COLO668 (cell line): ENCODE measurements around the gene REC8.
A peak's percentile ranks its signal among the peaks of the same experiment; 100 is the strongest.

Source experiments
- DNase-seq: peaks from one replicate; lab custom pipeline; 2025; ENCODE audit not compliant: unreplicated experiment; lab: John Stamatoyannopoulos, UW

REC8 gene

DNA sequence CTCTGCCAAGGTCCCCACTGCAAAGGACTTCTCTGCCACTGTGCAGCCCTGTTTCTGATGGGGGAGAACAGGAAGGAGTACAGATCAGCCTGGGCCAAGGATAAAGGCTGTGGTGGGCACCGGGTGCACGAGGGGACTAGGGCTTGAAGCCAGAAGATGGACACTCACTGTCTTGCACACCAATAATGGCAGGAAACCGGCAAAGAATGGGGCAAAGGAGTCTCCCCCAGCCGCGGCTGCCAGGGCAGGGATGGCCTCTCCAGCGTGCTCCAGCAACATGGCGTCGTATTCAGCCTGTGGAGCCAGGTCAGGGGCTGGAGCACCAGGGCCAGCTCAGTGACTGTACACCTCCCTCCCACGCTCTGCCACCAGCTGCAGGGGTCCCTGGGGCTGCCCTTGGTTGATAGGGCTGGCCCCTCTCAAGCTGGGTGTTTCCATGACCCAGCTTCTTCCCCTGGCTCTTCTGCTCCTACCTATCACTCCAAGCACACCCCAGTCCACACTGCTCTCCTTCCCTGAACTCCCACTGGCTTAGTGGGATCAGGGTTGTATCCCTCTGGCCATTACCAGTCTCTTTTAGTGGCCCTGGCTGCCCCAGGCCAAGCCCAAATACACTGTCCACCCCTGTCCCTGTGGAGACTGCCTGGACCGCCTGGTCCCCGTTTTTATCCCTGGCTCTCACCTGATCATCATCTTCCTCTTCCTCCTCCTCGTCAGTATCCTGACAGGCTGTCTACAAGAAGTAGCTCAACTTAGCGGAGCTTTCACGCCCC lies 10.4 kb downstream of the REC8 start:
- no peak for DNase-seq

DNA sequence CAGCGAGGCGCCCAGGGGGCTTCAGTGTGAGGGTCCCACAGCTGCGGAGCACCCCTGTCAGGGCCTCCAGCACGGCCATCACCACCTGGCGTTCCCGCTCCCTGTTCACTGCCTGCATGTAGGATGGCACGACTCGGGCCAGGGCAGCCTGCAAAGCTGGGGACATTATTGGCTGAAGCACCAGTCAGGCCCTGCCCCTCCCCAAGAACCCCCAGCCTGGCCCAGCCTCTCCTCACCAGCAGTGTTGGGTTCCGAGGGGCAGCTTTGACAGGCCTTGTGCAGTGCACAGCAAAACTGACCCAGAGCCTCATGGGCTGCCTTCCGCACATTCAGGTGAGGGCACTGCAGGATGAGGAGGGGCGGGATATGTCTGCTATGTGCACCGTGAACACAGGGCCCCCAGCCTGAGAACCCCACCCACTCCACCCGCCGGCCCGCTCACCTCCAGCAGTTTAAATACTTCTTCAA lies 11.2 kb downstream of the REC8 start:
- no peak for DNase-seq

DNA sequence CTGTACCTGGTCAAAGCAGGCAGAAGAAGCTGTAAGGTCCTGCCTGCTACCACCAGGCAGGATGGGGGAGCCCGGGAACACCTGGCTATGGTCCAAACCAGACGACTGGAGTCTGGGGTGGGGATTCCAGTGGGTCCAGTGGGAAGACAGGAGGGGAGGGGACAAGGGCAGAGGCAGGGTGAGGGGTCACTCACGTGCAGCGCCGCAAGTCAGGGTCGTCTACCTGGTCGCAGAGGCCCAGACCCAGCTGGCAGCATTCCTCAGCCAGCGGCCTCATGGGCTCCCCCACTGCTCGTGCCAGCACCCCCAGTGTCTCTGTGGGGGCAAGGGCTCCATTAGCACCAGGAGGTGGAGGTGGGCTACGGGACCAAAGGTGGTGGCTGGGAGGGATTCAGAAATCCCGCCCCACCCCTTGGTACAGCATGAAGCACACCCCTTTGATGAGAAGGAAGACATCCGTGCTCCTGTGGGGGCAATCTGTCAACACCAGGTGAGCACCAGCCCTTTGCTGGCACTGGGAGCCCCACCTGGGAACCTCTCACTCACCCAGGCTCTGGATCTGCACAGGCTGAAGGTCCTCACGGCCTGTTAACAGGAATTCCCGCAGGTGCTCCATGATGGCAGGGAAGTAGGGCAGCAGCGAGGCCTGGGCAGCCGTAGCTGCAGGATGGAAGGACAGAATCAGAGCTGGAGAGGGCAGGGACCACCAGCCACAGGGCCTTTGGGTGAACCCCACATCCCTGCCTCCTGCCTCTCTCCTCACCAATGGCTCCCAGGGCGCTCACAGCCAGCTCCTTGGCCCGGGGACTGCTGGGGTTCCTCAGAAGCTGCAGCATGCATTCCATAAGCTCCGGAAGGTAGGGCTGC lies 12.5 kb downstream of the REC8 start:
- no peak for DNase-seq

DNA sequence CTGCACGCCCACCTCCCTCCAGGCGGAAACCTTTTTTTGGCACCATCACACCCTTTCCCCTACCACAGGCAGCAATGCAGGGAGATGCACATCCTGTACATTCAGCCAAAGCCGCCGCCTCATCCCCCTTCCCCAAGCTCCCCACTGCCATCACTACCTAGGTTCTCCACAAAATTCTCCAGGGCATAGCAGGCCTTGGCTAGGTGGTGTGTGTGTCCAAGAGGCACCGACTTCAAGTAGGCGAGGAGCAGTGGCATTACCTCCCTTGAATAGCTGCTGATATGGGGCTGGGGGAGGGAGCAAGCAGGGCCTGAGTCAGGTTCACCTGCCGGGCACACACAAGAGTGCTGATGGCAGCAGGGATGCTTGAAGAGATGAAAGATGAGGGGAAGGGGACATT lies 13.1 kb downstream of the REC8 start:
- DNase-seq, result no peak

GRCh38 chr14:24185741-24186140 lies 13.9 kb downstream of the REC8 start:
- DNase-seq, result no peak

DNA sequence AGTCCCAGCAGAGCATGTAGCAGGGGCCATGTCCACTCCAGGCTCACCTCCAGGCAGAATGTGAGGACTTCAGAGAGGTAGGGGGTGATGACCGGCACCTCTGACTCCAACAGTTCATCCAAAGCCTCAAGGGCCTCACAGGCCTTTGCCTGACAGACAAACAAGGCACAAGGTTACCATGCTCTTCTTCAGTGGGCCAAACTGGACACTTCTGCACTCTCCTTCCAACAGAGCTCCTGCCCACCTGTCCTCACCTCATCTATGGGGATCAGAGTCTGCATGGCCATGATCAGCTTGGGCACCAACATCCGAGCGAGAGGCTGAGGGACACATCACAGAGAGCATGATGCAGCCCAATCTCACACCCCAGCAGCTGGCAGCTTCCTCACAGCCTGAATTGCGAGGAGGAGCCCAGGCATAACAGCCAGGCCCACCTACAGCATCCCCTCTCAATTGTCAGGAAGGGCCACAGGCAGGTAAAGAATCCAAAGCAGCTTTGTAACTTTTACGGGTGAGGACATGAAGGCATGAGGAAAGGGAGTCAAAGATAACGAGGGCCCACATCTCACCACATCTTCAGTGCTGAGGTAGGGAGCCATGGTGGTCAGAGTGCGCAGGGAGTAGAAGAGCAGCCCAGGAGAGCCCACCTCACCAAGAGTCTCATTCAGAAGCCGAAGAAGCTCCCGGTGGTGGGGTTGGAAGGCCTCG lies 15.1 kb downstream of the REC8 start:
- no peak for DNase-seq

- no peak for DNase-seq
Measured at GRCh38 chr14:24187539-24187915, 15.6 kb downstream of the REC8 start.

DNA sequence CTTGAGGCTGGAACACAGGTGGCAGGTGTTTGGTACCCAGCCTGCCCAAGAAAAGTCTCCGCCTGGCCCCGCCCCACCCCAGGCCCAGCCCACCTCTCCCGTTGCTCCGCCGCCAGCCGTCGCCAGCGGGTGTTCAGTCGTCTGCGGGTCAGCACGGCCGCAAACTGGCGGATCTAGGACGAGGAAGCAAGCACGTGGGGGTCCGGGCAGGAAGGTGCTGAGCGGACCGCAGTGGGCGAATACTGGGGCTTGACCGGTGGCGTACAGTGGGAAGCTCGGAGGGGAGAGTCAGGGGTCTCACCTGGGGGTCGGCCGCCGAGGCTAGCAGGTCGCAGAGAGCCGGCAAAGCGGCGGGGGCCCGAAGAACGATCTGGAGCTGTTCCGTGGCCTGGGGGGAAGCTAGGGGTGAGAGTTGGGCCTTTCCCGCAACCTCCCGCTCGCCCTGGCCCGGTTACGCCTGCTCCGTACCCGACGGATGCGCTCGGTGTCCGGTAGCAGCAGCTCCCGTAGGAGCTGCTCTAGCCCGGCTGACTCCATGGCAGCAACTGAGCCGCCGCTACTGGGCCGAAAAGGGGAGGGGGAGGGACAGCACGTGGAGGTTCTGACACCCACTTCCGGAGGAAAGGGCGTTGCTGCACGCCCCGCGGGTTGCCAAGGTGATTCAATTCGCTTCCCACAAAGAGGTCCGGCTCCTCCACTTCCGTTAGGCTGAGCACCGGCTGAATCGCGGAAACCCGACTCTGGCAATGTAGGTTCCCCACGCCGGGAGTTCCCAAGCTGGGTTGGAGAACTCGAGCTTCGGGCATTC lies 16.6 kb downstream of the REC8 start, which contains the start of gene IPO4:
TSS of gene IPO4 (minus strand) at position 566 of the 808 bp plus-strand sequence. CDS start at position 537, 29 bp downstream.
- peak; percentile 98 for DNase-seq

- no peak for DNase-seq
Measured at GRCh38 chr14:24189059-24189375, 17.1 kb downstream of the REC8 start.

DNA sequence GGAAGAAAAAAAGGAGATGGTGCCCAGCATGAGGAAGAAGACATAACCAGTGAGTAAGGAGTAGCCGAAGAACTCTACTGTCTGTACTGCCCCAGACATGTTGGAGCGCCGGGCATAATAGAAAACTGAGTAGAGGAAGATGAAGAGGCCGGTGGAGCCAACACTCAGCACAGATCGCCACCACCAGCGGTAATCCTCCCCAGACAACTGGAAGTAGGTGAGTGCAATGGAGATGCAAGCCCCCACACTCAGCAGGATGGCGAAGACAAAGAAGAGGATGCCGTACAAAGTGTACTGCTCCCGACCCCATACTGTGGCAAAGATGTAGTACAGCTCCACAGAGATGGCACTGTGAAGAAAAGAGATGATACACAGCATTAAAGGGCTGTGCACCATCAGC lies 17.6 kb downstream of the REC8 start:
- no peak for DNase-seq

DNA sequence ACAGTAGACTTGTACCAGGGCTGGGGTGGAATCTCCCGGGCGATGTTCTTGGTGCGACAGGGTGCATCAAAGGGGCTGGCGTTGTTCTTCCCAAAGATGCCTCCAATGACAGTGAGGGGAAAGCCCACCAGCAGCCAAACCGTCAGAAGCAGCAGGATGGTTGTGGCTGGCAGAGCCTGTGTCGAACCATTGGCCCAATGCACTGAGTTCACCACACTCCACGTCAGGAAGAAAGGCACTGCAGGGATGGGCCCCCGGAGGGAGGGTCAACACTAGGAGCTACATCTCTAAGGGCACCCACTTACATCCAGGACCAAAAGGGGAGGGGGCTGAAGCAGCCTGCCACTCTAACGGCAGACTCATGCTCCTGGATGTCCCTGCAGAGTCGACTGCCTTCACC lies 18.5 kb downstream of the REC8 start:
- DNase-seq, result no peak

- no peak for DNase-seq
Measured at GRCh38 chr14:24192933-24193332, 21.1 kb downstream of the REC8 start.

DNA sequence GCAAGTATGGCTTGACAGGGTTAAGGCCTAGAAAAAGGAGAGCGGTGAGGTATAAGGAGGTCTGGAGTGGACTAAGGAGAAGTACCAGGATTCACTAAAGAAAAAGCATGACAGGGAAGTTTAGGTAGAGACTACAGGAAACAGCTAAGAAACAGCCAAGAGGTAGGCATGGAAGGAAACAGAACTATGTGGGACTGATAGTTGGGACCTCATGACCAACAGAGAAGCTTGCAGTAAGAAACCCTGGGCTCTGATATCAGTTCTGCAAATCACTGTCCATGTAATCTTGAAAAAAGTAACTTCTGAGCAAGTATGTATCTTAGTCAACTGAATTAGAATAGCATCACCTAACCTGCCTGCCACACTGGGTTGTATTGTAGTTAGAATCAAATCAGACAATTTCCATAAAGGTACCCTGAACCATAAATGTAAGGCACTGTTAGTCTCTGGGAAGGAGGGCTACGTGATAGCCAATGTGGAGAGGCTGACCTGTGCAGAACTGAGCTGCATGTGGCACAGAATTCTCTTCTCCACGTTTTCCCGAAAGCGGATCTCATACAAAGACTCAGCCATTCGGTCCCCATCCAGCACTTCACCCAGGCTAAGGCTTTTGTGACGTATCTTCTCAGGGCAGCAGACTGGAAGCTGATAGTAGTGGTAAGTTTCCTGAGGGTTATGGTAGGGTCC lies 22.4 kb downstream of the REC8 start:
- DNase-seq, result no peak

DNA sequence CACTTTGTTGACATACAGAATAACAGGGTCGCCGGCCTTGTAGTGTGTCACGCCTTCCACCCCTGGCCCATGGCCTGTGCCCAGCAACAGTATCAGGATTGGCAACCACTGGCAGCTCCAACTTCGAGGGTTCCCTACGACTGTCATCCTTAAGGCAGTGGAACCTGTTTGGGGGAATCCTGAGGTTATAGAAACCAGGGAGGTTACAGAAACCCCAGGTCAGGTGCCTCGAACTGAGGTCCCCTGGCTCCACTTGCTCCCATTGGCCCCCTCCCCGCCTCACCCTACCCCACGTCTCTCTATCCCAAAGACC lies 22.9 kb downstream of the REC8 start:
- no peak for DNase-seq

GRCh38 chr14:24195186-24196070 lies 23.5 kb downstream of the REC8 start, which contains the start of gene TM9SF1:
Gene TM9SF1 (minus strand): TSS chr14:24195441. CDS start chr14:24195019, 422 bp downstream.
- DNase-seq, result peak; percentile 95

DNA sequence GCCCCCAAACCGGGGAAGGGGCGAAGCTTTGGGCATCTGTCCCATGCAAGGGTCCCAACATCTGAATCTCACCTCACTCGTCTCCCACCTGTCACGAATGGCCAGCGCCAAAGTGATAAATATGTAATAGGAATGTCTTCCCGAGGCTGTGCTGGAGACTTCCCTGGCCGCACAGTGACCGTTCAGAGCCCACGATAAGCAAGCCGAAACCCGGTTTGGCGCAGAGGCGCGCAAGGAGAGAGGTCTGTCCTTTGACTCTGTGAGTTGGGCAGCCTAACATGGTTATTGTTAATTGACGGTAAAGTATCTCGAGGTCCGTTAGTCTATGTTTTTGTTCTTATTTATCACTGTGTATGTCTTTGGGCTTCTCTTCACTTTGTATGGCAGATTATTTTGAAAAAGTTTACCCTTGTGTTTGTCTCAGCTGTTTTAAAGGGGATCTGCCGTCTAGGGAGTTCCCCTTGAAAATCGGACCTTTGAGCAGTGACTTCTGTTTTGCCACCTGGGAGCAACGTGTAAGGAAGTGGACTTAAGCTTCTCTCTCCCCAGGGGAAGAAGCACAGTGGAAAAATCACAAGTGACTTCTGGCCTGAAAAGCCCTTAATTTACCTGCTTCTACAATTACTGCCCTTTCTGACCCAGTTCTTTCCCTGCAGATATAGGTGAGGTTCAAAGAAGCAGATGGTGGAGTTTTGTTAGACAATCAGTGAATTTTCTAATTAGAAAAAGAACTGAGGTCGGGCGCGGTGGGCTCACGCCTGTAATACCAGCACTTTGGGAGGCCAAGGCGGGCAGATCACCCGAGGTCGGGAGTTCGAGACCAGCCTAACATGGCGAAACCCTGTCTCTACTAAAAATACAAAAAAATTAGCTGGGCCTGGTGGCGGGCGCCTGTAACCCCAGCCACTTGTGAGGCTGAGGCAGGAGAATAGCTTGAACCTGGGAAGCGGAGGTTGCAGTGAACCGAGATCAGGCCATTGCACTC lies 24.5 kb downstream of the REC8 start:
- DNase-seq, result peak; percentile 56

- no peak for DNase-seq
Measured at GRCh38 chr14:24197056-24197450, 25.2 kb downstream of the REC8 start.
